Endometrial microvascular endothelial cells (primary cell): ENCODE results near the gene DNASE2B. TPM values are rescaled to one million over a fixed set of nuclear protein-coding genes. Genes with fewer than 3 reads are reported as not detected.

ENCODE experiments used
- in situ Hi-C: cut with HindIII; loops from 2 replicates; pipeline ENCODE4 v1.10.0; 2017; ENCODE audit warnings: low sequenced_read_pairs, low pct_unique_long_range_greater_than_20kb; ENCODE audit errors: inconsistent ontology term
- total RNA-seq: library from RNA; depleted of rRNA; stranded (reverse); fragments of >200 nt; gene quantifications from one replicate; pipeline ENCODE4 v1.2.3, GENCODE V29; 2015; ENCODE audit errors: inconsistent ontology term

DNASE2B gene
- not detected for total RNA-seq

DNA sequence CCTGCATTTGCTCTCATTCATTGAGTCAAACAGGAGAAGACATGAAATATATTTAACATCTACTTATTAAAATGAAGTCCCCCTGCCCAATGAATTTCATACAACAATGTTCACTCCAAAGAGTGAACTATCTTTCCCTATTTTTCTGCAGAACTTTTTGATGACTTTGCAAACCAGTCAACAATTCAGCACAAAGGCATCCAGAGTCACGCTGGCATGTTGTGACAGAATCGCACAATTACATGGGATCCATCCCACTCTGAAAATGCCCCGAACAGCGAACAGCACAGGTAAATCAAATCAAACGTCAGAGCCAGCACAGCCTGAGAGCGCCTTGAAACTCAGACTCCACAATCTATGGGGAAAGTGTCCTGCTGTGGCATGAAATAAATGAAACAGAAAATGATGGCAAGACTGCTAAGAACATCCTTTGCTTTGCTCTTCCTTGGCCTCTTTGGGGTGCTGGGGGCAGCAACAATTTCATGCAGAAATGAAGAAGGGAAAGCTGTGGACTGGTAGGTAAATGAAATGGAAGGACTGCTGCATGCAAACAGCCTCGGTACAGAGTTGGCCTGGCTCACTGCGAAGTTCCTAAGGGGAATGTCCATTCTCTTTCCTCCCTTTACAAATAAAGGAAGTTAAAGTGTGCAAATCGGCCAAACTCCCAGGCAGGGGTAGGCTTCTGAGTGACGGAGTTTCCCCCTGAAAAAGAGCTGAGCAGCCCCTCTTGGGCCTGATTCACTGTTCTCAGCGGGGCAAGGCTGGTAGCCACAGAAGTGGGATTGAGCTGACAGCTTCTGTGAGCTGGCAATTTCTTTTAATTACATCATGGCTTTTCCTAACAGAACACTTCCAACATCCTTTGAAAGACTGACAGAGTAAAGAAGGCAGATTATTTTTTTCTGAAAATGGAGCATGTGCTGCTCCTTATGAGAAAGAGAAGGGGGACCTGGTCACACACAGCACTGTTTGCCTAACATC, at the start of gene DNASE2B:
DNASE2B (plus strand) TSS at position 310 of the 981 bp plus-strand sequence; CDS start at position 391, 81 bp downstream.
- in situ Hi-C loops: no loop called here

DNA sequence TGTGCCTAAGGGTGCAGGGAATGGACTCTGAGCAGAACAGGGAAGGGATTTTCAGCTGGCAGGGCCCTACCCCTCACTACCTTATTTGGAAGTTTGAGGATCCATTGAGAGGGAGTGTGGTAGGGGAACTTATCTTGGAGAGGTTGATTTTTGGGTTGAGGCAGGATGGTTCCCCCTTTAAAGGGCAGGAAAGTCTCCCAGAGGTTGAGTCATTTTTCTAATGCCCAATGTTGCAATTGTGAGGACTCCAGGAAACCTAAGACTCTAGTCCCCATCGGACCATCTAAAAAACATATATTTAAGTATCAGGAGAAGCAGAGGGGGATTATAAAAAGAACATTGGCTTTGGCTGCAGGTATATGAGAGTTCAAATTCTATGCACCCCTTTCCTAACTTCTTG, 49.5 kb upstream of the DNASE2B start:
- in situ Hi-C loops: no loop called here

- in situ Hi-C loops: no loop called here
These were observed 48.2 kb upstream of the DNASE2B start for GRCh38 chr1:84350104-84350503.

DNA sequence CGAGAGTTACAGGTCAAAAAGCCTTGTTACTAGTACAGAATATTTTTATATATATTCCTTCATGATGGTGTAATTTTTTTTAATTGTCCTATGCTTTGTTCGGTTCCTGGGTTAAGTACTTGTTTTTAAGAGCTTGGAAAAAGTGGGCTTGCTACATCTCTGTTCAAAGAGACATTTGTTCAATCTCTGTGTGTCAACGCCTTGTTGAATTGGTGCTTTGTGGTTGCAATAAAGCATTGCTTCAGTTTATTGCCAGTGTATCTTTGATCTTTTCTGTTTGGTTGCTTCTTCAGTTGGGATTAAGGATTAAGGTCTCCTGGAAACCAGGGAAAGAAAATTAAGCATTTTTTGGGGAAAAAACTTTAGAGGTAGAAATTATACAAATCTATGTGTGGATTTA, 47.7 kb upstream of the DNASE2B start:
- in situ Hi-C loops: no loop called here

GRCh38 chr1:84352298-84353106, 45.8 kb upstream of the DNASE2B start:
- in situ Hi-C loops: no loop called here

DNA sequence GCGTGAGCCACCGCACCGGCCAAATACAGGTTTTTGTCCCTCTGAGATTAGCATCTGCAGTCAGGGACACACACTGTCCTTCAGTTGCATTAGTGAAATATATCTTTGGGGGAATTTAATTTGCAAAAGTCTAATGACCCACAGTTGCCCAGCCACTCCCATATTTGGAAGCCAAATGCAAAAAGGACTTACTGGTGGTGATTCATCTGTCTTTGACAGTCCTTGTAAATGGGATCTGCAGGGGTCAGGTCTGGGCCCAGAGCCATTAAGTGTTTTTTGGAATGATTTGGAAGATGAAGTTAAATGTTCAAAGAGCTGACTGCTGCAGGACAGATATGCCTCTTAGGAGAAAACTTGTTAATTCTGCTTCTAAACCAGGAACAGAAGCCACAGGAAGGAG, 44.6 kb upstream of the DNASE2B start:
- in situ Hi-C loops: no loop called here

- in situ Hi-C loops: no loop called here
These were observed 42.7 kb upstream of the DNASE2B start for GRCh38 chr1:84355556-84355955.

GRCh38 chr1:84356881-84357280, 41.4 kb upstream of the DNASE2B start:
- in situ Hi-C loops: no loop called here

DNA sequence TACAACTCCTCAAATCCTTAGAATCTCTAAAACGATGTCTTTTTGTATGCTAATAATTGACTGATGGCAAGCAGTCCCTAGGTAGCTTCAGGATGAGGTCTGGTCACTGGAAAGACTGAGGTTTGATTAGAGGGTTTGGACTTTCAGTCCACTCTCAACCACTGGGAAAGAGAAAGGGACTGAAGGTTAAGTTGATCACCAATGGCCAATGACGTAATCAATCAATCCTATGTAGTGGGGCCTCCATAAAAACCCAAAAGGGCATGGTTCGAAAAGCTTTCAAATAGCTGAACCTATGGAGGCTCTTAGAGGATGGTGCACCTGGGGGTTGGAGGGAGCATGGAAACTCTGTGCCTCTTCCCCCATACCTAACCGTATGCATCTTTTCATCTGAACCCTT, 39.6 kb upstream of the DNASE2B start:
- in situ Hi-C loops: no loop called here

GRCh38 chr1:84360316-84360715, 38.0 kb upstream of the DNASE2B start:
- in situ Hi-C loops: no loop called here

GRCh38 chr1:84361796-84362195, 36.5 kb upstream of the DNASE2B start:
- in situ Hi-C loops: no loop called here

DNA sequence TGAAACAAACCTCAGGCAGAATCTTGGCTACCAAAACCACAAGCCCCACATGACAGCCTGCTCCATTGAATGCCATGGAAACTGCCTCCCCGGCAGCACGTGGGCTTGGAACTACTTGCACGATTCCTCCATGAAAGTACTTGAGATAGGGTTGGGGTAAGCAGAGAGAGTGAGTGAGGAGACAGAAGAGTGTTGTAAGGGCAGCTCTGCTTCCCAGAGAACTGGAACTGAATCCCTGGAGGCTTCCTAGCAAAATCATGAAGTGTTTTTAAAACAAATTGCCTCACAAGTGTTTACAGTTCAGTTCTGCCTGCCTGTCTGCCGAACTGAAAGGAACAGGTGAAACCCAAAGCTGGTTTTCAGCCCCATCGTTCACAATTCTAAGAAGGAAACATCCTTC, 35.3 kb upstream of the DNASE2B start:
- in situ Hi-C loops: no loop called here

DNA sequence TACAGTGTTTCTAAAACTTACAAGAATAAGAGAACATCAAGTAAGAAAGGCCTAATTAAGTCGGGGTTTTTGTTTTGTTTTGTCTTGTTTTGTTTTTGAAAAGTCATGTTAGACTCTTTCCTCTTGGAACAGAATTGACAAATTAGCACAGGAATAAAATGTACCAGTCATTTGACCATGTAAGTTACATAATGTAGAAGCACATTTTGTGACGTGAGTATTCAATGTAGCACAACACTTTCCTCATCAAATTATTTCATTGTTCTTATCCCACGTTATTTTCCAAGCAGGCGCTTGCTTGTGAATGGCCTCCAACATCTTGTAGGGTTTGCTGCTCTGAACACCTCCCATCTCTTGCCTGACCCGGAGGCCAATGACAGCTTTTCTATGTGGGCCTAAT, 34.7 kb upstream of the DNASE2B start:
- in situ Hi-C loops: no loop called here

- in situ Hi-C loops: no loop called here
These were observed 32.8 kb upstream of the DNASE2B start for GRCh38 chr1:84365225-84366221.

- in situ Hi-C loops: no loop called here
These were observed 31.5 kb upstream of the DNASE2B start for GRCh38 chr1:84366786-84367185.

DNA sequence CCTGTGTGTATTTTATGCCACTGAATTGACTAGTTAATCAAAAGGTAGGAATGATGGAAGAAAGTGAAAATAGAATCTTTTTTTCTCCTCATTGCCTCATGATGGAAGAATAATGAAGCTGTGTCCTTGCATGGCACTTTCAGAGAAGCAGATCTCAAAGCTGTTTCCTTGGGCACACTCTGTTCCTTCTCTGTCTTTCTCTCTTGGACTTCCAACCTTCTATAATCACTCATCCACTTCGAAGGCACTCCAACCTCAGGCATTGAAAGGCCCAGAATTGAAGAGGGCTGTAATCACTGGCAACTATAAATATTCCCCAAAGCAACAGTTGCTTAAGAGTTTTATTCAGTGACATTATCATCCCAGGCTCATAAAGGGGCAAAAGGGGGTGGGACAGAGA, 31.1 kb upstream of the DNASE2B start:
- in situ Hi-C loops: no loop called here

- in situ Hi-C loops: no loop called here
These were observed 29.8 kb upstream of the DNASE2B start for GRCh38 chr1:84368441-84368840.

DNA sequence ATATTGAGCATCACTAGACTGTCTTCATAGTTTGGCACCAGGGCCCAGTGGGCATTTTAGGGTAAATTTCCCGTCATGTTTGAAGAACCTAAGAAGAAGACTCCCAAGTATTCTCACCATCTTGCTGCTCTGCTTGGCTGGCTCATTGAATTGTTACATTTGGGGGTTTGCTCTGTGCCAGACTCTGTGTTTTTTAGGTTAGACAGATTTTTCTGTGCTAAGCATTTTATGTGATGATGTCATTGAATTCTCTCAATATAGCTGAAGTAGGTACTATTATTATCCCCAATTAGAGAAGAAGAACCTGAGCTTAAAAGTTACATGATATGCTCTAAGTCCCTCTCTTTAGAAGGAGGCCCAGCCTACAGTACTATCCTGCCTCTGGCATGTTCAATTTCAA, 28.0 kb upstream of the DNASE2B start:
- in situ Hi-C loops: no loop called here
